Heart right ventricle (tissue), 16 donors: ENCODE measurements around the gene RUNX3. TPM values are rescaled to one million over a fixed set of nuclear protein-coding genes. Genes with fewer than 3 reads are reported as not detected.

Experiments
- ATAC-seq, 8 donors: fragments of 200-7000 bp; cut with Tn5 transposase; one replicate each; pipeline ENCODE4 v1.9.1; 2020; ENCODE audit warnings: mild to moderate bottlenecking in 8 of 8, moderate library complexity in 8 of 8, moderate number of reproducible peaks in 1 of 8
- DNase-seq, 2 donors: peaks; one replicate each; pipeline ENCODE4 v3.0.0-alpha.2; 2020
- H3K27ac ChIP-seq, 10 donors: fragments of 200-600 bp; sonication (generic) in 2 of 10; one replicate each; pipeline versions ENCODE4 v1.5.0 to v1.8.0; 2020 to 2022; ENCODE audit warnings: mild to moderate bottlenecking in 3 of 10
- H3K27me3 ChIP-seq, 7 donors: fragments of 200-600 bp; one replicate each; pipeline ENCODE4 v1.8.0; 2021 to 2022; ENCODE audit warnings: mild to moderate bottlenecking in 2 of 7
- H3K36me3 ChIP-seq, 9 donors: fragments of 200-600 bp; sonication (generic) in 1 of 9; one replicate each; pipeline versions ENCODE4 v1.5.0 to v1.8.0; 2020 to 2022; ENCODE audit warnings: mild to moderate bottlenecking in 2 of 9
- H3K4me1 ChIP-seq, 9 donors: fragments of 200-600 bp; sonication (generic) in 1 of 9; one replicate each; pipeline versions ENCODE4 v1.5.0 to v1.8.0; 2020 to 2022; ENCODE audit warnings: mild to moderate bottlenecking in 4 of 9
- H3K4me3 ChIP-seq, 10 donors: fragments of 200-600 bp; sonication (generic) in 2 of 10; one replicate each; pipeline versions ENCODE4 v1.5.0 to v1.8.0; 2020 to 2022; ENCODE audit warnings: mild to moderate bottlenecking in 7 of 10, moderate library complexity in 2 of 10
- H3K9me3 ChIP-seq, 11 donors: fragments of 200-600 bp in 10 of 11; sonication (generic) in 2 of 11; one replicate each; pipeline versions ENCODE4 v1.5.0 to v1.8.0; 2013 to 2022; ENCODE audit warnings: mild to moderate bottlenecking in 2 of 11, control low read depth in 1 of 11, moderate library complexity in 1 of 11
- WGBS, 2 donors: extraction: QIAGEN DNeasy Blood & Tissue Kit; methylation state at CpG; one replicate each; pipeline ENCODE4 v1.1.7; 2013; ENCODE audit warnings: inconsistent platforms in 1 of 2; 5-methylcytosine and 5-hydroxymethylcytosine counted together
- intact Hi-C, 10 donors: fragments of 100-400 bp; cut with DNase I; formaldehyde crosslinking; loops; one replicate each; pipeline versions ENCODE4 v1.11.1 to v1.14.2; 2022
- polyA plus RNA-seq, 2 donors: library from polyadenylated mRNA; stranded (reverse); fragments of 200-250 nt; gene quantifications; one replicate each; pipeline ENCODE4 v1.2.3, GENCODE V29; 2013
- total RNA-seq, 10 donors: library from RNA; stranded (reverse); fragmentation: NEBNext Ultra II Directional in 3 of 10; extraction: Animal tissue kit (Norgen Biotek cat#: 25700) in 3 of 10; gene quantifications; one replicate each; pipeline versions ENCODE4 v1.2.1 to v1.2.4, GENCODE V29; 2021 to 2023
- TF ChIP-seq, protein P1 (sequence below), 9 donors: fragments of 200-600 bp; sonication (generic) in 2 of 9; IDR thresholded peaks; one replicate each; pipeline versions ENCODE4 v1.5.0 to v1.8.0; 2021 to 2022; ENCODE audit warnings: antibody characterized with exemption in 9 of 9, mild to moderate bottlenecking in 5 of 9, moderate library complexity in 1 of 9
- donor health status: Arrhythmogenic right ventricular cardiomyopathy.
- donor health status: ischemic (EF 13 %, LVEDD 7.1; RV severe dilation, severe dysfunction).
- donor health status: healthy with polysubstance abuse.
- donor health status: DM: no; HTN: yes; CAD: no.
- donor health status: DM: no; HTN: no; CAD: no.
- donor health status: ischemic (EF 25% LVEDD 6.9; RV normal size, moderate dysfunction).
- donor health status: ischemic (EF 25% LVEDD 5.7; RV mildly dilated, moderate dysfunction).
- donor health status: healthy.
- donor health status: DM: yes; HTN: yes; CAD: no.
- donor health status: Ischemic cardiomyopathy.
- donor health status: ischemic (EF 35%, LVEDD 5.7; RV mildly dilated, moderate dysfunction).
- donor health status: nonischemic (EF 11% LVEDD 7.7; RV severe dilation, severe dysfunction).
- donor health status: DM: yes; HTN: yes; CAD: no.
- donor health status: PGD.
- donor health status: ischemic (EF 29% LVEDD 5.4; RV normal size, mild dysfunction).
- donor health status: nonischemic (EF 23%, LVEDD 6.1; RV moderate dilation, normal function).

Gene RUNX3
- total and polyA plus RNA-seq, 12 donors = 0.07 to 5.9 (median 0.38) TPM

- no peaks in the 10 kb centered on the region for H3K9me3 ChIP-seq
- no peak for DNase-seq
- H3K36me3 ChIP-seq = no peaks in the 10 kb centered on the region
- H3K27me3 ChIP-seq = peaks cover 0 to 39% (median 29%) of the 10 kb centered on the region in 7 donors
- TF ChIP-seq, protein P1, sequence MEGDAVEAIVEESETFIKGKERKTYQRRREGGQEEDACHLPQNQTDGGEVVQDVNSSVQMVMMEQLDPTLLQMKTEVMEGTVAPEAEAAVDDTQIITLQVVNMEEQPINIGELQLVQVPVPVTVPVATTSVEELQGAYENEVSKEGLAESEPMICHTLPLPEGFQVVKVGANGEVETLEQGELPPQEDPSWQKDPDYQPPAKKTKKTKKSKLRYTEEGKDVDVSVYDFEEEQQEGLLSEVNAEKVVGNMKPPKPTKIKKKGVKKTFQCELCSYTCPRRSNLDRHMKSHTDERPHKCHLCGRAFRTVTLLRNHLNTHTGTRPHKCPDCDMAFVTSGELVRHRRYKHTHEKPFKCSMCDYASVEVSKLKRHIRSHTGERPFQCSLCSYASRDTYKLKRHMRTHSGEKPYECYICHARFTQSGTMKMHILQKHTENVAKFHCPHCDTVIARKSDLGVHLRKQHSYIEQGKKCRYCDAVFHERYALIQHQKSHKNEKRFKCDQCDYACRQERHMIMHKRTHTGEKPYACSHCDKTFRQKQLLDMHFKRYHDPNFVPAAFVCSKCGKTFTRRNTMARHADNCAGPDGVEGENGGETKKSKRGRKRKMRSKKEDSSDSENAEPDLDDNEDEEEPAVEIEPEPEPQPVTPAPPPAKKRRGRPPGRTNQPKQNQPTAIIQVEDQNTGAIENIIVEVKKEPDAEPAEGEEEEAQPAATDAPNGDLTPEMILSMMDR (IDR thresholded peaks at IDR 0.05) = no peak
- H3K27ac ChIP-seq = no peak overlapping the region
- peak in 1 of 8 donors; percentile 34 for ATAC-seq
- no peak overlapping the region for H3K4me3 ChIP-seq
- WGBS, 2 donors = 75 to 78% methylated on average over 16 of the region's 16 CpGs
- no peaks in the 10 kb centered on the region for H3K4me1 ChIP-seq
- intact Hi-C loops = loop anchor here in 7 of 10 donors (5.0 to 10.0 kb wide), 5 partner anchors 48 to 348 kb away; no protein-coding TSS in a partner anchor
Observed at GRCh38 chr1:24856787-24857506, 73.1 kb downstream of the RUNX3 start.

DNA sequence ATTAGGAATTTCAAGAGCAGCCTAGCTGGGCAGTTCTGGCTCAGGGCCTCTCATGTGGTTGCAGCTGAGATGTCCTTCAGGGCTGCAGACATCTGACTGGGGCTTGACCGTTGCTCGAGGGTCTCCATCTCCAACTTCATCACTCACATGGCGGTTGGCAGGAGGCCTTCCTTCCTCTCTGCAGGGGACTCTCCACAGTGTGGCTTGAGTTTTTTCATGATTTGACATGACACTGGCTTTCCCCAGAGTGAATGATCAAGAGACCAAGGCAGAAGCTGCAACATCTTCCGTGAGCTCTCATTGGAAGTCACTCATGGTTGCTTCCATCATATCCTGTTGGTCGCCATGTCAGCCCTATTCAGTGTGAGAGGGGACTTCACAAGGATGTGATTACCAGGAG is 74.6 kb downstream of the RUNX3 start:
- peaks cover 0 to 24% (median 15%) of the 10 kb centered on the region in 7 donors for H3K27me3 ChIP-seq
- 74 to 79% methylated on average over 5 of the region's 5 CpGs for WGBS, 2 donors
- ATAC-seq (no peak), DNase-seq (no peak)
- no peak overlapping the region for H3K27ac ChIP-seq
- H3K9me3 ChIP-seq = no peaks in the 10 kb centered on the region
- H3K4me1 ChIP-seq = no peaks in the 10 kb centered on the region
- H3K4me3 ChIP-seq = no peak overlapping the region
- intact Hi-C loops = loop anchor here in 7 of 10 donors (5.0 to 10.0 kb wide), 5 partner anchors 49 to 349 kb away; no protein-coding TSS in a partner anchor
- no peaks in the 10 kb centered on the region for H3K36me3 ChIP-seq
- TF ChIP-seq, protein P1 (IDR thresholded peaks at IDR 0.05) = no peak

- no peak for DNase-seq
- TF ChIP-seq, protein P1 (IDR thresholded peaks at IDR 0.05) = no peak
- Histone ChIP-seq H3K27me3 (peaks cover 0 to 13% (median 6%) of the 10 kb centered on the region in 7 donors), H3K9me3 (no peaks in the 10 kb centered on the region), H3K36me3 (no peaks in the 10 kb centered on the region), H3K27ac (no peak overlapping the region), H3K4me1 (peaks cover 0 to 13% (median 5%) of the 10 kb centered on the region in 9 donors), H3K4me3 (no peak overlapping the region)
- WGBS, 2 donors = 70 to 78% methylated on average over 6 of the region's 6 CpGs
- no peak for ATAC-seq
- intact Hi-C loops = loop anchor here in 7 of 10 donors (5.0 to 10.0 kb wide), 6 partner anchors 51 to 351 kb away; no protein-coding TSS in a partner anchor
Observed at GRCh38 chr1:24853649-24854048, 76.4 kb downstream of the RUNX3 start.

- Histone ChIP-seq H3K36me3 (peaks cover 0 to 16% (median 0%) of the 10 kb centered on the region in 9 donors), H3K27ac (no peak overlapping the region), H3K27me3 (no peaks in the 10 kb centered on the region), H3K4me1 (peaks cover 0 to 32% (median 17%) of the 10 kb centered on the region in 9 donors), H3K9me3 (no peaks in the 10 kb centered on the region), H3K4me3 (no peak overlapping the region)
- 52 to 54% methylated on average over 6 of the region's 6 CpGs for WGBS, 2 donors
- TF ChIP-seq, protein P1 (IDR thresholded peaks at IDR 0.05) = no peak
- no peak for DNase-seq
- intact Hi-C loops = loop anchor here in 7 of 10 donors (2.0 to 10.0 kb wide), 7 partner anchors 54 to 354 kb away; no protein-coding TSS in a partner anchor
- ATAC-seq = no peak
Observed at GRCh38 chr1:24850328-24850920, 79.7 kb downstream of the RUNX3 start.
